Effector memory CD8-positive, alpha-beta T cell (primary cell): ENCODE data around the gene PARG.

Experiments used
- ATAC-seq: fragments of 150-1000 bp; cut with Tn5 transposase; replicated peaks from 2 replicates; pipeline ENCODE4 v1.10.0; 2021; ENCODE audit warnings: mild to moderate bottlenecking, moderate library complexity
- DNase-seq, 3 experiments: peaks; one replicate each; pipeline ENCODE4 v3.0.0; 2021
- H3K27ac Mint-ChIP-seq, 2 donors: one replicate each; pipeline ENCODE4 v1.8.0; 2022; ENCODE audit warnings: mild to moderate bottlenecking in 2 of 2, mixed read lengths in 2 of 2, moderate library complexity in 2 of 2
- H3K27me3 Mint-ChIP-seq, 2 donors: one replicate each; pipeline ENCODE4 v1.8.0; 2022; ENCODE audit warnings: mixed read lengths in 2 of 2
- H3K36me3 Mint-ChIP-seq: one replicate; pipeline ENCODE4 v1.8.0; 2022; ENCODE audit warnings: mild to moderate bottlenecking, moderate library complexity, mixed read lengths; ENCODE audit not compliant: insufficient read depth
- H3K4me1 Mint-ChIP-seq, 2 donors: one replicate each; pipeline ENCODE4 v1.8.0; 2022; ENCODE audit warnings: low read depth in 2 of 2, mixed read lengths in 2 of 2
- H3K4me3 Mint-ChIP-seq, 2 donors: one replicate each; pipeline ENCODE4 v1.8.0; 2022; ENCODE audit warnings: mild to moderate bottlenecking in 2 of 2, mixed read lengths in 2 of 2, moderate library complexity in 2 of 2
- H3K9me3 Mint-ChIP-seq, 2 donors: one replicate each; pipeline ENCODE4 v1.8.0; 2022; ENCODE audit warnings: mixed read lengths in 2 of 2

PARG gene

GRCh38 chr10:49831352-49832035 is 110.3 kb downstream of the PARG start:
- Mint-ChIP-seq H3K36me3 (peaks cover 18% of the 10 kb centered on the region), H3K4me1 (no peaks in the 10 kb centered on the region), H3K27me3 (no peaks in the 10 kb centered on the region), H3K4me3 (no peak overlapping the region), H3K9me3 (no peaks in the 10 kb centered on the region), H3K27ac (no peak overlapping the region)
- DNase-seq: no peak
- no peak for ATAC-seq

- no peaks in the 10 kb centered on the region for H3K27me3 Mint-ChIP-seq
- no peak overlapping the region for H3K27ac Mint-ChIP-seq
- ATAC-seq (no peak), DNase-seq (no peak)
- H3K4me1 Mint-ChIP-seq: no peaks in the 10 kb centered on the region
- H3K4me3 Mint-ChIP-seq: no peak overlapping the region
- H3K9me3 Mint-ChIP-seq: no peaks in the 10 kb centered on the region
- peaks cover 18% of the 10 kb centered on the region for H3K36me3 Mint-ChIP-seq
These were observed 111.0 kb downstream of the PARG start for GRCh38 chr10:49830846-49831245.

DNA sequence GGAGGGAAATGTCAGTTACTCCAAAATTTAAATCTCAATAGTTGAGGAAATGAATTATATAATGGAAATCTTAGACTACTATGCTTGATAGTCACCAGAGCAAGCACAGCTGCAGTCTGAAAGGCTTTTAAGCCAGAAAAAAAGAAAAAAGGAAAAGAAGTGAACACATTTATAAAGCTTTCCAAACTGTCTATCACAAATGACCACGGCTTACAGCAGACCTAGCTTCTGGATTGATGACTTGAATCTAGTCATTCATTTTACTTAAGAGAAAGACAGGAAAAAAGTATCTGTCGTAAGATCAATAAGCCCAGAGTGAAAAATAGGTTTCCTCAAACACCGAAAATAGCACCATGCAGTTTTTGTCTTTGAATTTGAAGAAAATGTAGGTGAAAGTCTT is 111.8 kb downstream of the PARG start:
- Mint-ChIP-seq H3K4me1 (no peaks in the 10 kb centered on the region), H3K4me3 (no peak overlapping the region), H3K27ac (no peak overlapping the region), H3K27me3 (no peaks in the 10 kb centered on the region), H3K9me3 (no peaks in the 10 kb centered on the region), H3K36me3 (peaks cover 16% of the 10 kb centered on the region)
- DNase-seq (no peak), ATAC-seq (no peak)

GRCh38 chr10:49827297-49827696 is 114.5 kb downstream of the PARG start:
- DNase-seq: no peak
- Mint-ChIP-seq H3K36me3 (peaks cover 13% of the 10 kb centered on the region), H3K27me3 (no peaks in the 10 kb centered on the region)

GRCh38 chr10:49819234-49819958 is 122.4 kb downstream of the PARG start:
- no peak overlapping the region for H3K27ac Mint-ChIP-seq
- H3K4me1 Mint-ChIP-seq: peaks cover 0 to 4% of the 10 kb centered on the region in 2 donors
- DNase-seq (no peak), ATAC-seq (no peak)
- no peak overlapping the region for H3K4me3 Mint-ChIP-seq
- no peaks in the 10 kb centered on the region for H3K9me3 Mint-ChIP-seq
- H3K36me3 Mint-ChIP-seq: peaks cover 25% of the 10 kb centered on the region
- no peaks in the 10 kb centered on the region for H3K27me3 Mint-ChIP-seq

More at GRCh38 chr10:49827297-49827696, 114.5 kb downstream of the PARG start:
- H3K4me1 Mint-ChIP-seq: no peaks in the 10 kb centered on the region
- no peak overlapping the region for H3K27ac Mint-ChIP-seq
- H3K9me3 Mint-ChIP-seq: no peaks in the 10 kb centered on the region
- no peak for ATAC-seq
- no peak overlapping the region for H3K4me3 Mint-ChIP-seq

GRCh38 chr10:49817845-49818244 is 124.0 kb downstream of the PARG start:
- DNase-seq (no peak), ATAC-seq (peak; percentile 24)
- Mint-ChIP-seq H3K27me3 (no peaks in the 10 kb centered on the region), H3K27ac (no peak overlapping the region), H3K4me1 (peaks cover 0 to 4% of the 10 kb centered on the region in 2 donors), H3K9me3 (no peaks in the 10 kb centered on the region), H3K4me3 (no peak overlapping the region), H3K36me3 (peaks cover 25% of the 10 kb centered on the region)

GRCh38 chr10:49803988-49804387 is 137.8 kb downstream of the PARG start:
- H3K4me1 Mint-ChIP-seq: no peaks in the 10 kb centered on the region
- peaks cover 4 to 7% of the 10 kb centered on the region in 2 donors for H3K9me3 Mint-ChIP-seq
- DNase-seq: no peak
- H3K27me3 Mint-ChIP-seq: peaks cover 12 to 26% of the 10 kb centered on the region in 2 donors
- ATAC-seq: no peak
- H3K4me3 Mint-ChIP-seq: no peak overlapping the region
- H3K36me3 Mint-ChIP-seq: no peaks in the 10 kb centered on the region
- H3K27ac Mint-ChIP-seq: no peak overlapping the region

GRCh38 chr10:49798275-49798674 is 143.6 kb downstream of the PARG start:
- no peak for ATAC-seq

GRCh38 chr10:49791100-49791499 is 150.7 kb downstream of the PARG start:
- Mint-ChIP-seq H3K4me3 (no peak overlapping the region), H3K4me1 (no peaks in the 10 kb centered on the region), H3K27ac (no peak overlapping the region), H3K36me3 (no peaks in the 10 kb centered on the region), H3K9me3 (no peaks in the 10 kb centered on the region), H3K27me3 (peaks cover under 1 to 11% of the 10 kb centered on the region in 2 donors)
- ATAC-seq (no peak), DNase-seq (no peak)

More at GRCh38 chr10:49798275-49798674, 143.6 kb downstream of the PARG start:
- peaks cover 3% of the 10 kb centered on the region for H3K36me3 Mint-ChIP-seq
- no peak for DNase-seq
- H3K4me1 Mint-ChIP-seq: no peaks in the 10 kb centered on the region
- no peaks in the 10 kb centered on the region for H3K9me3 Mint-ChIP-seq
- peaks cover 6 to 34% of the 10 kb centered on the region in 2 donors for H3K27me3 Mint-ChIP-seq
- no peak overlapping the region for H3K4me3 Mint-ChIP-seq
- no peak overlapping the region for H3K27ac Mint-ChIP-seq

GRCh38 chr10:49784681-49785080 is 157.1 kb downstream of the PARG start:
- Mint-ChIP-seq H3K4me3 (no peak overlapping the region), H3K4me1 (no peaks in the 10 kb centered on the region), H3K36me3 (no peaks in the 10 kb centered on the region), H3K27ac (no peak overlapping the region), H3K9me3 (peaks cover 0 to 1% of the 10 kb centered on the region in 2 donors), H3K27me3 (peaks cover 20 to 36% of the 10 kb centered on the region in 2 donors)
- DNase-seq (no peak), ATAC-seq (no peak)

DNA sequence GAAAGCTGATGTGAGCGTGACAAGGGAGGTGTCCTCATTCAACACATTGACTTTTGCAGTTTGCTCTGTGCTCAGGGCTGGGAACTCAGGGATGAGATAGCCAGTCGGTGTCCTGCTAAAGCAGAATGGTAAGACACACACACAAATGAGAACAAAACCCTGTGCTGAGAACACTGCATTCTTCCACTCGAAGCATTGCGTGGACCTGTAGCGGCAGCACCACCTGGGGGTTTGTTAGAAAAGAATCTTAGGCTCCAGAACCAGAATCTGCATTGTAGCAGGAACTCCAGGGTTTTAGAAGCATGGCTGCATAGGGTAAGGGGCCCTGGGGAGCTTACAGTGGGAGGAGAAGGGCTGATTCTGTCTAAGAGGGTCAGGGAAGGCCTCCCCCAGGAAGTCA is 158.2 kb downstream of the PARG start:
- no peak for ATAC-seq
- peaks cover 24 to 40% of the 10 kb centered on the region in 2 donors for H3K27me3 Mint-ChIP-seq

DNA sequence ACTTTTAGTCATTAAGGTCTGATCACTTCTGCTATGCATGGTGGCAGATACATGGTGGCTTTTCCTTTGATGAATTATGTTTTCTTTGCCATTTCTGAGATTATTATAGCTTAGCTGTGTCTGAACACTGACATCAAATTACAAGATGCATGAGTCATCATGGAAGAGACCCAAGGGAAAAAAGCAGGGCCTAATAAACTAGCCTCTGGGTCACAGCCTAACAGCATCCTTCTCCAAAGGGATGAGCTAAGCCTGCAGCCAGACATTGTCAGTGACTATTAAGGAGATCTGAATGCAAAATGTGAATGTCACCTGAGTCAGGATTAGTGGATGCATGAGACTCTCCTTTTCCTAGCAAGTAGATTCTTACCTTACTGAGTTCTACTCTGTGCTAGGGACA is 160.6 kb downstream of the PARG start:
- peaks cover 24 to 48% of the 10 kb centered on the region in 2 donors for H3K27me3 Mint-ChIP-seq
- peaks cover 0 to 3% of the 10 kb centered on the region in 2 donors for H3K9me3 Mint-ChIP-seq
- no peak overlapping the region for H3K4me3 Mint-ChIP-seq
- ATAC-seq (no peak), DNase-seq (no peak)
- H3K27ac Mint-ChIP-seq: no peak overlapping the region
- peaks cover 4% of the 10 kb centered on the region for H3K36me3 Mint-ChIP-seq
- no peaks in the 10 kb centered on the region for H3K4me1 Mint-ChIP-seq

More for the DNA sequence above, 158.2 kb downstream of the PARG start:
- Mint-ChIP-seq H3K27ac (no peak overlapping the region), H3K9me3 (peaks cover 0 to 1% of the 10 kb centered on the region in 2 donors), H3K36me3 (no peaks in the 10 kb centered on the region), H3K4me3 (no peak overlapping the region), H3K4me1 (no peaks in the 10 kb centered on the region)
- DNase-seq: no peak

DNA sequence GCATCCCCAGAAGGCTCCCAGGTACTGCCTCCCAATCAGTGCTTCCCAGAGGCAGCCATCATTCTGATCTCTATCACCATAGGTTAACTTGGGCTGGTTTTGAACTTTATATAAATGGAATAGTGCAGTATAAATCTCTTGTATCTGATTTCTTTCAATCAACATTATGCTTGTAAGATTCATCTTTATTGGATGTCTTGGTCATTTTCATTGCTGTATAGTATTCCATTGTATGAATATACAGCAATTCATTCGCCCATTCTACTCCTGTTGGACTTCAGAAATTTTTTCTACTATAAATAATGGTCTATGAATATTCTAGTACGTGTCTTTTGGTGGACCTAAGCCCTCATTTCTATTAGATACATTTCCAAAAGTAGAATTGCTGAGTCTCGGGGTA is 163.6 kb downstream of the PARG start:
- DNase-seq: no peak
- no peak overlapping the region for H3K4me3 Mint-ChIP-seq
- no peak for ATAC-seq
- no peak overlapping the region for H3K27ac Mint-ChIP-seq
- no peaks in the 10 kb centered on the region for H3K4me1 Mint-ChIP-seq
- peaks cover 4% of the 10 kb centered on the region for H3K36me3 Mint-ChIP-seq
- peaks cover 0 to 3% of the 10 kb centered on the region in 2 donors for H3K9me3 Mint-ChIP-seq
- H3K27me3 Mint-ChIP-seq: peaks cover 11 to 28% of the 10 kb centered on the region in 2 donors

DNA sequence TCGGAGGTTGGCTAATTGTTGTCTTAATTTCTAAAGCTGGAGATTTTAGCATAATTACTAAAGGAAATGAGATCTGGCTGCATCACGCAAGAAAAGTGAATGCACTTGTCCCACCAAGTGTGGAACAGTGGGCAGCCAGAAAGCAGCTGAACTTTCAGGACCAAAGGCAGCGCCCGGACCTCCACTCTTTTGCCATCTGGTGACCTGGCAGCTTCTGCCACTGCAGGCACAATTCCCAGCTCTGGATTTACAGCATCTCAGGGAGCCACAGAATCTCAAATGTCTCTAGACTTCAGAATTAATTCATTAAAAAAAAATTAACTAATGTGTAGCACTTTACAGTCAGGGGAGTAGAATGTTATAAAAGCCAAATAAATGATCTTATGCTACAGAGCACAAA is 165.0 kb downstream of the PARG start:
- ATAC-seq: no peak
- H3K4me1 Mint-ChIP-seq: no peaks in the 10 kb centered on the region
- peaks cover 4% of the 10 kb centered on the region for H3K36me3 Mint-ChIP-seq
- H3K9me3 Mint-ChIP-seq: peaks cover 0 to 3% of the 10 kb centered on the region in 2 donors
- no peak overlapping the region for H3K27ac Mint-ChIP-seq
- no peak for DNase-seq
- H3K27me3 Mint-ChIP-seq: peaks cover 21 to 42% of the 10 kb centered on the region in 2 donors
- H3K4me3 Mint-ChIP-seq: no peak overlapping the region
